Neutrophil (primary cell): Measurements from ENCODE around the gene AGO3.
"Not testable (repeated sequence)": the region's sequence is repeated elsewhere in the genome, so short reads cannot be mapped to it uniquely, and the experiment has no call there.

ENCODE experiments used
- H3K27ac ChIP-seq: fragments of 200-600 bp; sonication (generic); 2 replicates; pipeline ENCODE4 v1.5.1; 2016; ENCODE audit warnings: mild to moderate bottlenecking, moderate library complexity
- H3K27me3 ChIP-seq: fragments of 200-600 bp; sonication (generic); 2 replicates; pipeline ENCODE4 v1.6.0; 2016; ENCODE audit warnings: mild to moderate bottlenecking
- H3K36me3 ChIP-seq: fragments of 200-600 bp; sonication (generic); 2 replicates; pipeline ENCODE4 v1.5.1; 2017
- H3K4me1 ChIP-seq, 2 experiments: fragments of 200-600 bp in 1 of 2; sonication (generic) in 1 of 2; 1 replicate in 1 of 2; 2 replicates in 1 of 2; pipeline versions ENCODE4 v1.5.1 to v1.6.1; 2013 to 2016; ENCODE audit warnings: low read depth in 1 of 2, low read length in 1 of 2, mild to moderate bottlenecking in 1 of 2, moderate library complexity in 1 of 2; ENCODE audit not compliant: control insufficient read depth in 1 of 2, insufficient read depth in 1 of 2
- H3K4me3 ChIP-seq, 2 experiments: fragments of 200-600 bp in 1 of 2; sonication (generic) in 1 of 2; 1 replicate in 1 of 2; 2 replicates in 1 of 2; pipeline ENCODE4 v1.5.1; 2013 to 2016; ENCODE audit warnings: low read depth in 1 of 2, low read length in 1 of 2, mild to moderate bottlenecking in 1 of 2, moderate library complexity in 1 of 2
- H3K9me3 ChIP-seq: fragments of 200-600 bp; sonication (generic); 2 replicates; pipeline ENCODE4 v1.5.1; 2016
- TF ChIP-seq, protein P1 (sequence below): fragments of 200-600 bp; sonication (generic); IDR thresholded peaks from 2 replicates; pipeline ENCODE4 v1.5.1; 2016; ENCODE audit warnings: antibody characterized with exemption

The AGO3 gene

GRCh38 chr1:35884934-35885333, 46.0 kb upstream of the AGO3 start:
- TF ChIP-seq, protein P1, sequence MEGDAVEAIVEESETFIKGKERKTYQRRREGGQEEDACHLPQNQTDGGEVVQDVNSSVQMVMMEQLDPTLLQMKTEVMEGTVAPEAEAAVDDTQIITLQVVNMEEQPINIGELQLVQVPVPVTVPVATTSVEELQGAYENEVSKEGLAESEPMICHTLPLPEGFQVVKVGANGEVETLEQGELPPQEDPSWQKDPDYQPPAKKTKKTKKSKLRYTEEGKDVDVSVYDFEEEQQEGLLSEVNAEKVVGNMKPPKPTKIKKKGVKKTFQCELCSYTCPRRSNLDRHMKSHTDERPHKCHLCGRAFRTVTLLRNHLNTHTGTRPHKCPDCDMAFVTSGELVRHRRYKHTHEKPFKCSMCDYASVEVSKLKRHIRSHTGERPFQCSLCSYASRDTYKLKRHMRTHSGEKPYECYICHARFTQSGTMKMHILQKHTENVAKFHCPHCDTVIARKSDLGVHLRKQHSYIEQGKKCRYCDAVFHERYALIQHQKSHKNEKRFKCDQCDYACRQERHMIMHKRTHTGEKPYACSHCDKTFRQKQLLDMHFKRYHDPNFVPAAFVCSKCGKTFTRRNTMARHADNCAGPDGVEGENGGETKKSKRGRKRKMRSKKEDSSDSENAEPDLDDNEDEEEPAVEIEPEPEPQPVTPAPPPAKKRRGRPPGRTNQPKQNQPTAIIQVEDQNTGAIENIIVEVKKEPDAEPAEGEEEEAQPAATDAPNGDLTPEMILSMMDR, result no peak
- Histone ChIP-seq H3K9me3 (no peaks in the 10 kb centered on the region), H3K36me3 (peaks cover 4% of the 10 kb centered on the region), H3K27me3 (no peaks in the 10 kb centered on the region), H3K4me1 (peaks cover 41 to 43% of the 10 kb centered on the region in 2 experiments), H3K27ac (peak overlapping the region; percentile 73), H3K4me3 (no peak overlapping the region)

DNA sequence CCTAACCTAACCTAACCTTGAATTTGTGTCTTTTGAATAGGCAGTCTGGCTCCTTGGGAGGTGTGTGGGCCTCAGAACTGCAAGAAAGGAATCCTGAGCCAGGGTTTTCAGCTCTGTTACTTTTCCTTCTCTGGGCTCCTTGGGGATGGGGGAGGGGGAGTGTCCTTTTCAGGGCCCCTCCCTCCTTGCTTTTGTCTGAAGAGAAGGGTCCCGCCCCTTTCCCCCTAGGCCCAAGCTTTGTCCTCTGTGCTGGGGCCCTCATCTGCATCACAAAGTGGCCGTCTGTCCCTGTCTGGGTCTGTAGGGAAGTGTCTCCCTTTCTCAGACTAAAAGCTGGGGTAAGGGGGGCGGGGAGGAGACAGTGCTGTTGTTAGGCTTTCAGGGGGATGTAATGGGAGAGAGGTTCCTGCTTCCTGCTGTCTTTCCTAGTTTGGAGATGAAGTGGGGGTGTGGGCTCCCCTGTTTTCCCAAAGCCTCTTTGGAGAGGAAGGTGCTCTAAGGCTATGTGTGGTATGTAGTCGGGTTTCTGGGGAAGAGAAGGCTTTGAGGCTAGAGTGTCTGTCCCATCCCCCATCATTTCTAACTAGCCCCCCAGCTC, 44.8 kb upstream of the AGO3 start:
- H3K36me3 ChIP-seq, result peaks cover 14% of the 10 kb centered on the region
- no peak overlapping the region for H3K4me3 ChIP-seq
- no peaks in the 10 kb centered on the region for H3K27me3 ChIP-seq
- H3K4me1 ChIP-seq, result peaks cover 41 to 43% of the 10 kb centered on the region in 2 experiments
- TF ChIP-seq, protein P1, result no peak
- H3K9me3 ChIP-seq, result no peaks in the 10 kb centered on the region
- peak overlapping the region; percentile 73 for H3K27ac ChIP-seq

- peak overlapping the region; percentile 73 for H3K27ac ChIP-seq
These were observed 44.1 kb upstream of the AGO3 start for GRCh38 chr1:35886577-35887431.

GRCh38 chr1:35887508-35887907, 43.4 kb upstream of the AGO3 start:
- no peaks in the 10 kb centered on the region for H3K27me3 ChIP-seq
- TF ChIP-seq, protein P1, result no peak
- no peaks in the 10 kb centered on the region for H3K9me3 ChIP-seq
- H3K4me3 ChIP-seq, result no peak overlapping the region
- peaks cover 23% of the 10 kb centered on the region for H3K36me3 ChIP-seq
- peak overlapping the region; percentile 73 for H3K27ac ChIP-seq
- H3K4me1 ChIP-seq, result peaks cover 40 to 43% of the 10 kb centered on the region in 2 experiments

More at GRCh38 chr1:35886577-35887431, 44.1 kb upstream of the AGO3 start:
- H3K4me1 ChIP-seq, result peaks cover 41 to 43% of the 10 kb centered on the region in 2 experiments
- peaks cover 16% of the 10 kb centered on the region for H3K36me3 ChIP-seq
- H3K4me3 ChIP-seq, result no peak overlapping the region
- no peaks in the 10 kb centered on the region for H3K27me3 ChIP-seq
- H3K9me3 ChIP-seq, result no peaks in the 10 kb centered on the region
- TF ChIP-seq, protein P1, result no peak

DNA sequence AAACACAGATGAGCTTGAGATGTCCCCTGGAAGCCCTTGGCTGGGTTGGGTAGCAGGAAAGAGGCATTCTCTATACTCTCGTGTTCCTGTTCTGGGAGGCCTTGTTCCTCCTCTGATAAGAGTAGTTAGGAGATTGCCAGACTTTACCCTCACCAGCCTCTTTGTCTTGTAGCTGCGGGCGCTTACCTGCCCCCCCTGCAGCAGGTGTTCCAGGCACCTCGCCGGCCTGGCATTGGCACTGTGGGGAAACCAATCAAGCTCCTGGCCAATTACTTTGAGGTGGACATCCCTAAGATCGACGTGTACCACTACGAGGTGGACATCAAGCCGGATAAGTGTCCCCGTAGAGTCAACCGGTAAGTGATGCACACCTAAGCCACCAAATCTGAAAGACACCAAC, 42.6 kb upstream of the AGO3 start:
- no peaks in the 10 kb centered on the region for H3K27me3 ChIP-seq
- peaks cover 30% of the 10 kb centered on the region for H3K36me3 ChIP-seq
- no peak overlapping the region for H3K4me3 ChIP-seq
- TF ChIP-seq, protein P1, result no peak
- H3K9me3 ChIP-seq, result no peaks in the 10 kb centered on the region
- no peak overlapping the region for H3K27ac ChIP-seq
- H3K4me1 ChIP-seq, result peaks cover 36 to 40% of the 10 kb centered on the region in 2 experiments

- H3K36me3 ChIP-seq, result peaks cover 34% of the 10 kb centered on the region
These were observed 41.9 kb upstream of the AGO3 start for GRCh38 chr1:35888981-35889380.

More at GRCh38 chr1:35888981-35889380, 41.9 kb upstream of the AGO3 start:
- H3K27ac ChIP-seq, H3K9me3 ChIP-seq, H3K27me3 ChIP-seq, H3K4me3 ChIP-seq: not testable (repeated sequence)
- H3K4me1 ChIP-seq, result peaks cover 36 to 40% of the 10 kb centered on the region in 2 experiments
